H1 (cell line): Measurements from ENCODE around the gene CASP9. TPM values are rescaled to one million over a fixed set of nuclear protein-coding genes. Genes with fewer than 3 reads are reported as not detected.

ENCODE experiments used
- CTCF ChIA-PET: fragments of 300-600 bp; sonication (Branson Sonifier 250); formaldehyde crosslinking; loops from one replicate; lab custom pipeline; 2021; ENCODE audit not compliant: partially characterized antibody; lab: Charles Lee
- POLR2A ChIA-PET: fragments of 300-600 bp; sonication (Branson Sonifier 250); formaldehyde crosslinking; loops from one replicate; lab custom pipeline; 2021; ENCODE audit warnings: inconsistent platforms; ENCODE audit not compliant: partially characterized antibody; lab: Charles Lee
- DNase-seq, 2 experiments: peaks; one replicate each; pipeline versions ENCODE4 v3.0.0 to v3.0.0-alpha.2; 2010 to 2022; ENCODE audit warnings: low spot score in 2 of 2, low read depth in 1 of 2, mixed read lengths in 1 of 2
- FAIRE-seq: peaks from 2 replicates; lab custom pipeline; 2011; peaks lifted over from hg19 to GRCh38; lab: Jason Lieb, UNC
- H2AFZ ChIP-seq: 2 replicates; pipeline ENCODE4 v1.8.1; 2012; ENCODE audit warnings: low read length, inconsistent platforms
- H2AK5ac ChIP-seq: 2 replicates; pipeline ENCODE4 v1.6.1; 2013; ENCODE audit warnings: low read depth, low read length
- H2BK120ac ChIP-seq: replicated peaks from 2 replicates; pipeline ENCODE3; 2013; ENCODE audit warnings: low read depth, low read length, inconsistent platforms
- H2BK12ac ChIP-seq: 2 replicates; pipeline ENCODE4 v1.6.1; 2013; ENCODE audit warnings: low read depth, low read length
- H2BK15ac ChIP-seq: 2 replicates; pipeline ENCODE4 v1.6.1; 2013; ENCODE audit warnings: low read length
- H2BK20ac ChIP-seq: 2 replicates; pipeline ENCODE4 v1.6.1; 2013; ENCODE audit warnings: low read length
- H2BK5ac ChIP-seq: 2 replicates; pipeline ENCODE4 v1.6.1; 2013; ENCODE audit warnings: low read depth, low read length
- H3K14ac ChIP-seq: 2 replicates; pipeline ENCODE4 v1.6.1; 2013; ENCODE audit warnings: inconsistent platforms; ENCODE audit not compliant: insufficient read length
- H3K18ac ChIP-seq: 2 replicates; pipeline ENCODE4 v1.6.1; 2013; ENCODE audit warnings: low read length; ENCODE audit errors: extremely low read depth
- H3K23ac ChIP-seq: 2 replicates; pipeline ENCODE4 v1.6.1; 2013; ENCODE audit warnings: inconsistent platforms; ENCODE audit not compliant: insufficient read length
- H3K23me2 ChIP-seq: 2 replicates; pipeline ENCODE4 v1.6.1; 2013; ENCODE audit warnings: low read depth, low read length
- H3K27ac ChIP-seq: 2 replicates; pipeline ENCODE4 v1.6.1; 2011; ENCODE audit warnings: low read depth, low read length, inconsistent platforms
- H3K27me3 ChIP-seq, 4 experiments: replicated peaks in 1 of 4; 1 replicate in 1 of 4; 2 replicates in 3 of 4; pipeline versions ENCODE4 v1.6.1 to v1.8.1; 2011 to 2013; ENCODE audit warnings: low read length in 3 of 4, mild to moderate bottlenecking in 3 of 4, inconsistent platforms in 2 of 4, mixed read lengths in 2 of 4, moderate library complexity in 1 of 4; ENCODE audit not compliant: control insufficient read depth in 3 of 4, insufficient read depth in 3 of 4; ENCODE audit errors: extremely low read depth in 1 of 4
- H3K36me3 ChIP-seq, 4 experiments: 2 replicates each; pipeline versions ENCODE4 v1.6.1 to v1.8.1; 2011 to 2013; ENCODE audit warnings: mild to moderate bottlenecking in 4 of 4, low read length in 3 of 4, moderate library complexity in 2 of 4, control low read depth in 1 of 4, inconsistent platforms in 1 of 4; ENCODE audit not compliant: insufficient read depth in 4 of 4, control insufficient read depth in 2 of 4
- H3K4ac ChIP-seq: replicated peaks from 2 replicates; pipeline ENCODE3; 2013; ENCODE audit warnings: low read length, low read depth, mixed read lengths, inconsistent platforms; ENCODE audit not compliant: insufficient read length
- H3K4me1 ChIP-seq, 4 experiments: replicated peaks in 1 of 4; 1 replicate in 1 of 4; 2 replicates in 3 of 4; pipeline versions ENCODE4 v1.6.1 to v1.8.1; 2011 to 2013; ENCODE audit warnings: low read length in 3 of 4, inconsistent platforms in 2 of 4, mixed read lengths in 1 of 4; ENCODE audit not compliant: insufficient read depth in 4 of 4, control insufficient read depth in 3 of 4
- H3K4me2 ChIP-seq, 2 experiments: 2 replicates each; pipeline versions ENCODE4 v1.6.1 to v1.8.1; 2011 to 2013; ENCODE audit warnings: low read depth in 2 of 2, low read length in 2 of 2, control low read depth in 1 of 2, inconsistent platforms in 1 of 2, mild to moderate bottlenecking in 1 of 2; ENCODE audit not compliant: insufficient read depth in 1 of 2
- H3K4me3 ChIP-seq, 4 experiments: fragments of 200-600, 300-600 bp in 1 of 4; sonication (generic), shearing (Covaris generic), sonication (Bioruptor Twin) in 1 of 4; 2 replicates each; pipeline versions ENCODE4 v1.5.1 to v1.8.1; 2011 to 2016; ENCODE audit warnings: low read length in 4 of 4, low read depth in 3 of 4, control low read depth in 2 of 4, inconsistent platforms in 2 of 4, mild to moderate bottlenecking in 2 of 4, mixed read lengths in 1 of 4, moderate library complexity in 1 of 4; ENCODE audit not compliant: insufficient read depth in 2 of 4; ENCODE audit errors: extremely low read depth in 1 of 4
- H3K56ac ChIP-seq: replicated peaks from 2 replicates; pipeline ENCODE3; 2013; ENCODE audit warnings: low read depth, mild to moderate bottlenecking, mixed read lengths, low read length, inconsistent platforms; ENCODE audit not compliant: insufficient read length
- H3K79me1 ChIP-seq: 2 replicates; pipeline ENCODE4 v1.6.1; 2013; ENCODE audit warnings: low read depth, low read length, control low read depth
- H3K79me2 ChIP-seq, 2 experiments: 2 replicates each; pipeline versions ENCODE4 v1.6.1 to v1.8.1; 2012 to 2013; ENCODE audit warnings: low read length in 2 of 2, mild to moderate bottlenecking in 2 of 2, inconsistent platforms in 1 of 2; ENCODE audit not compliant: insufficient read depth in 2 of 2, control insufficient read depth in 1 of 2
- H3K9ac ChIP-seq, 4 experiments: replicated peaks in 1 of 4; 1 replicate in 1 of 4; 2 replicates in 3 of 4; pipeline versions ENCODE4 v1.6.1 to v1.8.1; 2011 to 2013; ENCODE audit warnings: low read depth in 3 of 4, low read length in 3 of 4, control low read depth in 2 of 4, mild to moderate bottlenecking in 2 of 4, moderate library complexity in 2 of 4, inconsistent platforms in 1 of 4; ENCODE audit errors: extremely low read depth in 1 of 4
- H3K9me3 ChIP-seq, 2 experiments: 2 replicates each; pipeline versions ENCODE4 v1.6.1 to v1.8.1; 2012 to 2013; ENCODE audit warnings: mild to moderate bottlenecking in 2 of 2, moderate library complexity in 2 of 2, control low read depth in 1 of 2, inconsistent platforms in 1 of 2, low read depth in 1 of 2, low read length in 1 of 2, mixed read lengths in 1 of 2; ENCODE audit not compliant: insufficient read depth in 2 of 2
- H4K20me1 ChIP-seq, 2 experiments: replicated peaks in 1 of 2; 2 replicates each; pipeline versions ENCODE3 to v1.8.1; 2011 to 2013; ENCODE audit warnings: inconsistent platforms in 2 of 2, low read length in 2 of 2, mild to moderate bottlenecking in 1 of 2; ENCODE audit not compliant: insufficient read depth in 2 of 2, control insufficient read depth in 1 of 2
- H4K5ac ChIP-seq: 2 replicates; pipeline ENCODE4 v1.6.1; 2013; ENCODE audit warnings: low read length, low read depth, mixed read lengths, inconsistent platforms; ENCODE audit not compliant: insufficient read length
- H4K8ac ChIP-seq: 2 replicates; pipeline ENCODE4 v1.8.0; 2013; ENCODE audit warnings: mild to moderate bottlenecking, moderate library complexity, low read length, inconsistent platforms; ENCODE audit not compliant: insufficient read depth; ENCODE audit errors: extremely low read depth
- H4K91ac ChIP-seq: replicated peaks from 2 replicates; pipeline ENCODE3; 2013; ENCODE audit warnings: low read length, mixed read lengths, inconsistent platforms; ENCODE audit not compliant: insufficient read length
- BRCA1 ChIP-seq: IDR thresholded peaks from 2 replicates; pipeline ENCODE4 v1.6.1; 2012; ENCODE audit warnings: low read depth, low read length, improper control_type of control experiment
- CBX8 ChIP-seq: fragments of 300-800, 300-1000 bp; sonication (generic); IDR thresholded peaks from 2 replicates; pipeline ENCODE4 v1.7.1; 2016; ENCODE audit warnings: low read depth, low read length, borderline replicate concordance
- CEBPB ChIP-seq: IDR thresholded peaks from 2 replicates; pipeline ENCODE4 v1.6.1; 2012; ENCODE audit warnings: low read depth, low read length
- CHD1 ChIP-seq: IDR thresholded peaks from 2 replicates; pipeline ENCODE4 v1.6.1; 2012; ENCODE audit warnings: low read depth, low read length, improper control_type of control experiment
- GTF2F1 ChIP-seq: IDR thresholded peaks from 2 replicates; pipeline ENCODE4 v1.6.1; 2012; ENCODE audit warnings: low read depth, low read length, improper control_type of control experiment, borderline replicate concordance
- JUN ChIP-seq: IDR thresholded peaks from 2 replicates; pipeline ENCODE4 v1.6.1; 2011; ENCODE audit warnings: low read depth, mild to moderate bottlenecking, improper control_type of control experiment, low read length
- KDM4A ChIP-seq: IDR thresholded peaks from one replicate; pipeline ENCODE4 v1.7.1; 2012; ENCODE audit warnings: low read depth, mild to moderate bottlenecking, moderate library complexity, low read length, inconsistent platforms; ENCODE audit not compliant: severe bottlenecking
- YY1 ChIP-seq: IDR thresholded peaks from 2 replicates; pipeline ENCODE4 v1.6.1; 2011; ENCODE audit warnings: low read depth, mild to moderate bottlenecking, low read length
- ZNF274 ChIP-seq: IDR thresholded peaks from 2 replicates; pipeline ENCODE4 v1.7.0; 2012; ENCODE audit warnings: low read length, borderline replicate concordance; ENCODE audit errors: extremely low read depth
- WGBS, 2 experiments: shearing (Covaris generic) in 1 of 2; methylation state at CpG; one replicate each; pipeline versions ENCODE4 v1.1.6 to v1.1.7; 2013 to 2015; ENCODE audit warnings: low lambda C conversion rate in 2 of 2, mixed read lengths in 2 of 2, inconsistent platforms in 1 of 2, low coverage in 1 of 2, missing lambda C conversion rate in 1 of 2; ENCODE audit not compliant: insufficient replicate concordance in 2 of 2, insufficient coverage in 1 of 2, insufficient read length in 1 of 2; ENCODE audit errors: extremely low coverage in 1 of 2, missing lambda C conversion rate in 1 of 2; 5-methylcytosine and 5-hydroxymethylcytosine counted together
- polyA plus RNA-seq, 7 experiments: library from polyadenylated mRNA; depleted of rRNA in 3 of 7; stranded (reverse) in 5 of 7; unstranded in 2 of 7; fragments of >200 nt in 5 of 7; fragments of 200-250 nt in 2 of 7; gene quantifications; 1 replicate in 5 of 7; 2 replicates in 1 of 7; 4 replicates in 1 of 7; pipeline versions ENCODE4 v1.2.1 to v1.2.3, GENCODE V29; 2011 to 2013; ENCODE audit warnings: missing spikeins in 2 of 7, mixed read lengths in 2 of 7
- total RNA-seq: library from RNA; stranded (reverse); fragmentation: NEBNext Ultra II Directional; extraction: Animal tissue kit (Norgen Biotek cat#: 25700); gene quantifications from 2 replicates; pipeline ENCODE4 v1.2.1, GENCODE V29; 2021
- TF ChIP-seq, protein P1 (sequence below): IDR thresholded peaks from 2 replicates; pipeline ENCODE4 v1.6.1; 2011; ENCODE audit warnings: low read length, improper control_type of control experiment

CASP9 gene
- total and polyA plus RNA-seq, 2 of the 8 experiments (the other 6 are each of a cell fraction or from before 2014, with no cell fraction given), result 14.8 to 36.3 TPM

DNA sequence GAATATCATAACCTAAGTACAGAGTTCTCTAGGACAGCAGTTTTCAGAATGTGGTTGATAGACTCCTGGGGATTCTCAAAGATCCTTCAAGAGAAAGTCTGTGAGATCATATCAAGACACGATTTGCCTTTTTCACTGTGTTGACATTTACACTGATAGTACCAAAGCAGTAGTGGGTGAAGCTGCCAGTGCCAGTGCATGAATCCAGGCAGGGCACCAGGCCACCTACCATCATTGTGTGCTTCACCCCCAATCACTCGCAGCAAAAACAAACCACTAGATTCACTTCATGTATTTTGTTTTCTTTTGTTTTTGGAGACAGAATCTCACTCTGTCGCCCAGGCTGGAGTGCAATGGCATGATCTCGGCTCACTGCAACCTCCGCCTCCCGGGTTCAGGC lies 26.6 kb upstream of the CASP9 start:
- Histone ChIP-seq H3K79me2 (no peaks in the 10 kb centered on the region), H3K79me1 (no peaks in the 10 kb centered on the region), H3K36me3 (peaks cover 7 to 29% (median 17%) of the 10 kb centered on the region in 4 experiments; a peak in 6 of 8 replicates), H2BK20ac (no peak overlapping the region), H3K23me2 (no peaks in the 10 kb centered on the region), H2AFZ (no peak overlapping the region), H2BK15ac (no peak overlapping the region), H3K27ac (no peak overlapping the region), H3K9ac (no peak overlapping the region), H3K4me3 (no peak overlapping the region), H3K4me1 (no peaks in the 10 kb centered on the region), H3K4me2 (no peak overlapping the region), H4K5ac (no peak overlapping the region), H3K23ac (no peak overlapping the region), H3K56ac (no peak overlapping the region), H2BK5ac (no peak overlapping the region), H2AK5ac (no peak overlapping the region), H3K9me3 (no peaks in the 10 kb centered on the region), H4K91ac (no peak overlapping the region), H3K18ac (no peak overlapping the region), H2BK120ac (no peak overlapping the region), H3K27me3 (no peaks in the 10 kb centered on the region), H3K4ac (no peak overlapping the region), H2BK12ac (no peak overlapping the region), H3K14ac (no peak overlapping the region), H4K20me1 (peaks cover 0 to 2% of the 10 kb centered on the region in 2 experiments), H4K8ac (no peak overlapping the region)
- 96% methylated on average over 6 of the region's 6 CpGs; no CpG with 5 or more reads in 1 of the 2 experiments for WGBS, 2 experiments
- TF ChIP-seq CHD1, result no peak
- TF ChIP-seq JUN, result no peak
- TF ChIP-seq KDM4A, result no peak
- TF ChIP-seq CBX8, result no peak
- TF ChIP-seq BRCA1, result no peak
- no peak for TF ChIP-seq GTF2F1
- no peak for TF ChIP-seq ZNF274
- TF ChIP-seq, protein P1, sequence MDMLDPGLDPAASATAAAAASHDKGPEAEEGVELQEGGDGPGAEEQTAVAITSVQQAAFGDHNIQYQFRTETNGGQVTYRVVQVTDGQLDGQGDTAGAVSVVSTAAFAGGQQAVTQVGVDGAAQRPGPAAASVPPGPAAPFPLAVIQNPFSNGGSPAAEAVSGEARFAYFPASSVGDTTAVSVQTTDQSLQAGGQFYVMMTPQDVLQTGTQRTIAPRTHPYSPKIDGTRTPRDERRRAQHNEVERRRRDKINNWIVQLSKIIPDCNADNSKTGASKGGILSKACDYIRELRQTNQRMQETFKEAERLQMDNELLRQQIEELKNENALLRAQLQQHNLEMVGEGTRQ, result no peak
- no peak for TF ChIP-seq CEBPB
- TF ChIP-seq YY1, result no peak
- FAIRE-seq (no peak), DNase-seq (no peak)
- POLR2A ChIA-PET, result no interaction called here
- CTCF ChIA-PET, result no interaction called here
